GM12874 (cell line): ENCODE measurements around the gene PRRC2B.

ENCODE experiments used
- TF ChIP-seq, protein P1 (sequence below): IDR thresholded peaks from 2 replicates; pipeline ENCODE4 v1.5.1; 2011; ENCODE audit warnings: low read depth, mild to moderate bottlenecking, control low read depth, low read length, moderate library complexity; ENCODE audit not compliant: insufficient read depth

Gene PRRC2B

DNA sequence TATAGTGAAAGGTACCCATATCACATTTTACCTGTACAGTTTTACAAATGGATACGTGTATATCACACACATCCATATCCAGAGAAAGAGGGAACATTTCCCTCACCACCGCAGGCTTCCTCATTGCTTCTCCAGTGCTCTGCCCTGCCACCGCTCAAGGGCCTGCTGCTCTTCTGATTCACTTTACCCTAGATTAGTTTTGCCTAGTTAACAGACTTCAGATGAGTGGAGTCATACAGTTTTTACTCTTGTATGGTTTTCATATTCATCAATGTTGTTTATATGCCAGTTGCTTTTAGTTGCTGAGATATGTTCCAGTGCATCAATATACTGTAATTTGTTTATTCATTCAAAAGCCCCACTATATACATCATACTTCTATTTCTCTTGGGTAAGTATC is 54.9 kb downstream of the PRRC2B start:
- TF ChIP-seq, protein P1, sequence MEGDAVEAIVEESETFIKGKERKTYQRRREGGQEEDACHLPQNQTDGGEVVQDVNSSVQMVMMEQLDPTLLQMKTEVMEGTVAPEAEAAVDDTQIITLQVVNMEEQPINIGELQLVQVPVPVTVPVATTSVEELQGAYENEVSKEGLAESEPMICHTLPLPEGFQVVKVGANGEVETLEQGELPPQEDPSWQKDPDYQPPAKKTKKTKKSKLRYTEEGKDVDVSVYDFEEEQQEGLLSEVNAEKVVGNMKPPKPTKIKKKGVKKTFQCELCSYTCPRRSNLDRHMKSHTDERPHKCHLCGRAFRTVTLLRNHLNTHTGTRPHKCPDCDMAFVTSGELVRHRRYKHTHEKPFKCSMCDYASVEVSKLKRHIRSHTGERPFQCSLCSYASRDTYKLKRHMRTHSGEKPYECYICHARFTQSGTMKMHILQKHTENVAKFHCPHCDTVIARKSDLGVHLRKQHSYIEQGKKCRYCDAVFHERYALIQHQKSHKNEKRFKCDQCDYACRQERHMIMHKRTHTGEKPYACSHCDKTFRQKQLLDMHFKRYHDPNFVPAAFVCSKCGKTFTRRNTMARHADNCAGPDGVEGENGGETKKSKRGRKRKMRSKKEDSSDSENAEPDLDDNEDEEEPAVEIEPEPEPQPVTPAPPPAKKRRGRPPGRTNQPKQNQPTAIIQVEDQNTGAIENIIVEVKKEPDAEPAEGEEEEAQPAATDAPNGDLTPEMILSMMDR, result no peak

DNA sequence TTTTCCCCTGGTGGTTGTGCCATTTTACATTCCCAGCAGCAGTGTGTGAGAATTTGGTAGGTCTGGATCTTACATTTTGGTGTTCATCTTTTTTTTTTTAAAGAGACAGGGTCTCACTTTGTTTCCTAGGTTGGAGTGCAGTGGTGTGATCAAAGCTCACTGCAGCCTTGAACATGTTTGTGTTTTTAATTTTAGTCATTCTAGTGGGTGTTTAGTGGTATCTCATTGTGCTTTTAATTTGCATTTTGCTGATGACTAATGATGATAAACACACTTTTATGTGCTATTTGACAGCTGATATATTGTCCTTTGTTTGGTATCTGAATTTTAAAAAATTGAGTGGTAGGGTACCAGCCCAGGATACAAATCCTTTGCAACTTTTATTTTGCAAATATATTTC is 55.4 kb downstream of the PRRC2B start:
- TF ChIP-seq, protein P1, result no peak

DNA sequence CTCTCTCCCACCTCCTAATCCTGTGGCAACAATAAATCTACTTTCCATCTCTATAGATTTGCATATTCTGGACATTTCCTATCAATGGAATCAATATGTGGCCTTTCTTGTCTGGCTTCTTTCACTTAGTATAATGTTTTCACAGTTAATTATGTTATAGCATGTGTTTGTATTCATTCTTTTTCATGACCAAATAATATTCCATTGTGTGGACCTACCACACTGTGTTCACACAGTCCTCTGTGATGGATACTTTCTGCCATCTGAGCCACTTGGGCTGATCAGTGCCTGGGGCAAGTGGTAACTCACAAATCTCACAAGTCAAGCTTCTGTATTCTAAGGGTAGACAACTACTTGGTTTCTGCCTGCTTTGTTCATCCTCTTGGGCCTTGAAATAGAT is 60.1 kb downstream of the PRRC2B start:
- TF ChIP-seq, protein P1, result no peak

DNA sequence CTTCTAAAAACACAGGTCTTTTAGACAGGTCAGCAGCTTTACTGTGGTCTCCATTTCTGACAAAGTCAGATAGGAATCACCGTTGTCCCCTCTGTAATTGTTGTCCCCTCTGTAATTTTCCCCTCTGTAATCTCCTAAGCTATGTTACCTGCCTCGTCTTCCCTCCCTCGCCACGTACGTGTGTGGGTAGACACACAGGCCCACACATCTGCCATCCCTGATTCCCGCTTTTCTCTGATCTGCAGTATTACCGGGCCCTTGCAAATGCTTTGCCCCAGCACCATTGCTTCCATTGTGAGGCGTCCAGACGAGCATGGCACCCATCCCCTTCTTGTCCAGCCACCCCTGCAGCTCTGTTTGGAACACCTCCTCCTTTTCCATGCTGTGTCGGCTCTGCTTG is 63.9 kb downstream of the PRRC2B start:
- TF ChIP-seq, protein P1, result no peak

DNA sequence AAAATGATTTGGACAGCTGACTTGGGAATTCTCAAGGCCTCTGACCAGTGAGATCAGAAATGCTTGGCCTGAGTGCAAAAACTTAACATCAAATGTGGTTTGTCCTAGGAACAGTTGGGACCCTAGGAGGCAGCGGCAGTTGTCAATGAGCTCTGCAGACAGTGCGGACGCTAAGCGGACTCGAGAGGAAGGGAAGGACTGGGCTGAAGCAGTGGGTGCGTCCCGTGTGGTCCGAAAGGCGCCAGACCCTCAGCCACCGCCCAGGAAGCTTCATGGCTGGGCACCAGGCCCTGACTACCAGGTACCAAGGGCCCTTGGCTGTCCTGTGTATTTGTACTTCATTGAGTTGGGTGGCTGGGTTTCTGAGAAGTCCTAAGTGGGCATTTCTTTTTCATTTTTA is 65.2 kb downstream of the PRRC2B start:
- TF ChIP-seq, protein P1, result no peak

DNA sequence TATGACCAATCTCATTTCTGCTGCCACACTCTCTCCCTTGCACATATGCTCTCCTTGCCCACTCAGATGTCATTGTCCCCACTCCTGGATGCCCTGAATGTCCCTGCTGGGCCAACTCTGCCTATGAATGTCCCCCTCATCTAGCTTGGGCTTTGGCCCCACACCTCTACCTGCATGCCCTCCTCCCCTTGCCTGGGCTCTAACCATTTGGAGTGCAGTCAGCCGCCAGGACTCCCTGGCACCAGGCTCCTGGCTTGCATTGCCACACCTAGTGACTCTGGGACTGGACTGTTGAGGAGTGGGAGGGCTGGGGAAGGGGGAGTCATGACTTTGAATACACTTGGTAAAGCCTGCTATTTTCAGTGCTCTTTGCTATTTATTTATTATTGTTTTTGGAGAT is 67.3 kb downstream of the PRRC2B start:
- TF ChIP-seq, protein P1, result no peak

DNA sequence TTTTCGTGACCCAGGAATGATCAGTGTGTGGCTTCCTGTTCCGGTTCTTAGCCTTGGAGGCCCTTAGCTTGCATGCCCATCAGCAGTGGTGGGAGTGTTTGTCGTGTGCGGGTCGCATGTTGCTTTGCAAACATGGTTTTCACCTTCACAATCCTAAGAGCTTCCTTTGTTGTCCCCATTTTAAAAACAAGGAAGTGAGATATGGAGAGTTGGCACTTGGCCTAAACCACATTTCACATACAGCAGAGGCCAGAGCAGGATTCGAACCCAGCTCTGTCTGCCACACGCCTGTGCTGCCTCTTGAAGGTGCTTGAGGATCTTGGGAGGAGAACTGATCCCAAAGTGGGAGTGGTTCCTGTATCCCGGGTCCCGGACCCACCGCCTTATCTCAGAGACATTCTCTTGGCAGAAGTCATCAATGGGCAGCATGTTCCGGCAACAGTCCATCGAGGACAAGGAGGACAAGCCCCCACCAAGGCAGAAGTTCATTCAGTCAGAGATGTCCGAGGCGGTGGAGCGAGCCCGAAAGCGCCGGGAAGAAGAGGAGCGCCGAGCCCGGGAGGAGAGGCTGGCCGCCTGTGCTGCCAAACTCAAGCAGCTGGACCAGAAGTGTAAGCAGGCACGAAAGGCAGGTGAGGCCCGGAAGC is 70.6 kb downstream of the PRRC2B start:
- TF ChIP-seq, protein P1, result no peak
